IMR-90 (cell line): Measurements from ENCODE around the gene CPSF4L.

Source experiments
- BHLHE40 ChIP-seq: fragments of 150-350 bp; IDR thresholded peaks from 2 replicates; pipeline ENCODE4 v1.6.1; 2016; ENCODE audit warnings: mild to moderate bottlenecking, low read depth, low read length
- CEBPB ChIP-seq: IDR thresholded peaks from 2 replicates; pipeline ENCODE4 v1.6.1; 2012; ENCODE audit warnings: low read depth, low read length, improper control_type of control experiment
- MAFK ChIP-seq: IDR thresholded peaks from 2 replicates; pipeline ENCODE4 v1.6.1; 2012; ENCODE audit warnings: low read depth, low read length, improper control_type of control experiment
- MAZ ChIP-seq: IDR thresholded peaks from 2 replicates; pipeline ENCODE4 v1.6.1; 2012; ENCODE audit warnings: low read depth, mild to moderate bottlenecking, low read length, improper control_type of control experiment, moderate library complexity, borderline replicate concordance
- MXI1 ChIP-seq: IDR thresholded peaks from 2 replicates; pipeline ENCODE4 v1.6.1; 2012; ENCODE audit warnings: low read depth, mild to moderate bottlenecking, low read length, moderate library complexity, borderline replicate concordance
- POLR2A ChIP-seq: IDR thresholded peaks from 2 replicates; pipeline ENCODE4 v1.6.1; 2012; ENCODE audit warnings: mild to moderate bottlenecking, low read depth, low read length
- RAD21 ChIP-seq: IDR thresholded peaks from 2 replicates; pipeline ENCODE4 v1.6.1; 2012; ENCODE audit warnings: low read length, improper control_type of control experiment
- SMC3 ChIP-seq: fragments of 150-350 bp; IDR thresholded peaks from 2 replicates; pipeline ENCODE4 v1.6.1; 2016; ENCODE audit warnings: low read depth, mild to moderate bottlenecking, antibody characterized with exemption, low read length, moderate library complexity
- TF ChIP-seq, protein P1 (sequence below): conservative IDR thresholded peaks from 2 replicates; pipeline ENCODE4 v1.5.1; 2012; ENCODE audit warnings: mild to moderate bottlenecking, low read depth, low read length, improper control_type of control experiment
- TF ChIP-seq, protein P2 (sequence below): fragments of 150-350 bp; IDR thresholded peaks from 2 replicates; pipeline ENCODE4 v1.6.1; 2017; ENCODE audit warnings: mild to moderate bottlenecking, antibody characterized with exemption, low read length, low read depth
- TF ChIP-seq, protein P3 (sequence below): fragments of 150-350 bp; IDR thresholded peaks from 2 replicates; pipeline ENCODE4 v1.6.1; 2016; ENCODE audit warnings: low read depth, mild to moderate bottlenecking, low read length, moderate library complexity, borderline replicate concordance

DNA sequence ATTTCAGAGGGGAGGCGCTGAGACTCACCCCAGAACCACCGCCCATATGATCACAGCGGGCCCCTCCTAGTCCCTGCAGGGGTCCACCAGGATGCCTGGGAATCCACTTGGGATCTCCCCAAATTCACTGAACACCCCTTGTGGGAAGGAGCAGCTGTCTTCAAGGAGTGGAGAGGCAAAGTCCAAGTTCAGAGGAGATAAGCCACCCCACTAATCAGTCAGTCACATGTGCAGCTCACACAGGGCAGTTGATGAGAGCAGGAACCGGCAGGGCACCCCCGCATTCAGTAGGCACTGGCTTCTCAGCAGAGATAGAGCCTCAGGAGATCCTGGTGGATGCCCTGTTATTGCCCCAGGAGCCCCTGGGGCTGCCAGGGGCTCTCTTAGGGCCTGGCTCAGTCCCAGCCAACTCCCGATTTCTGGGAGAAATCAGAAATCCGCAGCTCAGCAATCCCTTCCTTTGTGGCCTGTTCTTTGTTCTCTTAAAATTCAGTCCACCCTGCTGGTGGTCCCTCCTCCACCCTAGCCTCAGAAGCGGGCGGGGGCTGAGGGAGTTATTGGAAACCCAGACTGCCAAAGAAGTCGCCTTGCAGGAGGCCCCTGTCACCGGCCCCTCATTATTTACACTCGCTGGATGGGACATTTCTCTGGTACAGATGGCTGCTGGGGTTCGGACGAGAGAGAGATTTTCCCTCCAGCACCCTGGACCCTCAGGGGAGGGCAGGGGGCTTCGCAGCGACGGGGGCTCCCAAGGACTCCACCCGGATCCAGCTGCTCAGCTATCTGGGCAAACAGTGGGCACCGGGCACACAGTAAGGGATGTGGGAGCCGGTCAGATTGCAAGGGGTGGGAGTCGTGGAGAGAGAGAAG is 48.3 kb upstream of the CPSF4L start:
- TF ChIP-seq, protein P1, sequence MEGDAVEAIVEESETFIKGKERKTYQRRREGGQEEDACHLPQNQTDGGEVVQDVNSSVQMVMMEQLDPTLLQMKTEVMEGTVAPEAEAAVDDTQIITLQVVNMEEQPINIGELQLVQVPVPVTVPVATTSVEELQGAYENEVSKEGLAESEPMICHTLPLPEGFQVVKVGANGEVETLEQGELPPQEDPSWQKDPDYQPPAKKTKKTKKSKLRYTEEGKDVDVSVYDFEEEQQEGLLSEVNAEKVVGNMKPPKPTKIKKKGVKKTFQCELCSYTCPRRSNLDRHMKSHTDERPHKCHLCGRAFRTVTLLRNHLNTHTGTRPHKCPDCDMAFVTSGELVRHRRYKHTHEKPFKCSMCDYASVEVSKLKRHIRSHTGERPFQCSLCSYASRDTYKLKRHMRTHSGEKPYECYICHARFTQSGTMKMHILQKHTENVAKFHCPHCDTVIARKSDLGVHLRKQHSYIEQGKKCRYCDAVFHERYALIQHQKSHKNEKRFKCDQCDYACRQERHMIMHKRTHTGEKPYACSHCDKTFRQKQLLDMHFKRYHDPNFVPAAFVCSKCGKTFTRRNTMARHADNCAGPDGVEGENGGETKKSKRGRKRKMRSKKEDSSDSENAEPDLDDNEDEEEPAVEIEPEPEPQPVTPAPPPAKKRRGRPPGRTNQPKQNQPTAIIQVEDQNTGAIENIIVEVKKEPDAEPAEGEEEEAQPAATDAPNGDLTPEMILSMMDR: no peak
- TF ChIP-seq POLR2A: no peak
- TF ChIP-seq CEBPB: no peak
- TF ChIP-seq, protein P2, sequence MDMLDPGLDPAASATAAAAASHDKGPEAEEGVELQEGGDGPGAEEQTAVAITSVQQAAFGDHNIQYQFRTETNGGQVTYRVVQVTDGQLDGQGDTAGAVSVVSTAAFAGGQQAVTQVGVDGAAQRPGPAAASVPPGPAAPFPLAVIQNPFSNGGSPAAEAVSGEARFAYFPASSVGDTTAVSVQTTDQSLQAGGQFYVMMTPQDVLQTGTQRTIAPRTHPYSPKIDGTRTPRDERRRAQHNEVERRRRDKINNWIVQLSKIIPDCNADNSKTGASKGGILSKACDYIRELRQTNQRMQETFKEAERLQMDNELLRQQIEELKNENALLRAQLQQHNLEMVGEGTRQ: peak; percentile 58; the same call in 1 of the 2 replicates
- no peak for TF ChIP-seq MAFK
- TF ChIP-seq RAD21: no peak
- no peak for TF ChIP-seq SMC3
- TF ChIP-seq BHLHE40: no peak
- TF ChIP-seq MAZ: no peak
- TF ChIP-seq, protein P3, sequence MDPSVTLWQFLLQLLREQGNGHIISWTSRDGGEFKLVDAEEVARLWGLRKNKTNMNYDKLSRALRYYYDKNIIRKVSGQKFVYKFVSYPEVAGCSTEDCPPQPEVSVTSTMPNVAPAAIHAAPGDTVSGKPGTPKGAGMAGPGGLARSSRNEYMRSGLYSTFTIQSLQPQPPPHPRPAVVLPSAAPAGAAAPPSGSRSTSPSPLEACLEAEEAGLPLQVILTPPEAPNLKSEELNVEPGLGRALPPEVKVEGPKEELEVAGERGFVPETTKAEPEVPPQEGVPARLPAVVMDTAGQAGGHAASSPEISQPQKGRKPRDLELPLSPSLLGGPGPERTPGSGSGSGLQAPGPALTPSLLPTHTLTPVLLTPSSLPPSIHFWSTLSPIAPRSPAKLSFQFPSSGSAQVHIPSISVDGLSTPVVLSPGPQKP: no peak
- 0 out of 2 replicates have a peak, but pooled peaks have one; percentile 11 for TF ChIP-seq MXI1
